ENCODE measurements around the gene RNU5D-1.

Gene RNU5D-1

DNA sequence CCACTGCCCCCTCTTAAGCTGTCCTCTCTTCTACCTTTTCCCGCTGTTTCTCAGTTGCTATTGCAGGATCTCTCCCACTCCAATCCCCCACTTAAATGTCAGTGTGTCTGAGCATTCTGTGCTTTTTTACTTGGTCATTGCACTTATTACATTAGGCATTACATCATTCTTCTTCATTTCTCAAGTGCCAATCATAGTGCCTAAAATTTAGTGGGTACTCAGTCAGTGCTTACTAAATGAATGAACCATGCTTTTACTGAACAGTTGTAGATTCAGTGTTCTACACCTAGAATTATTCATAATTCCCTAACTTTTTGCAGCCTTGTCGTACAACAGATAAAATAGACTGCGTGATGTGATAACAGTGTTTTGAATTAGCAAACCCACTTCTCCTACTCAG is 37.1 kb downstream of the RNU5D-1 start:
- Histone ChIP-seq H3K27me3 (ENCODE audit: control insufficient read depth, insufficient read depth, low read length) (no peaks in the 10 kb centered on the region), H3K36me3 (ENCODE audit: control insufficient read depth, insufficient read depth, low read length) (no peaks in the 10 kb centered on the region), H3K4me3 (ENCODE audit: low read length) (no peak overlapping the region), H3K9me3 (ENCODE audit: control insufficient read depth, low read length) (no peaks in the 10 kb centered on the region), H3K9ac (ENCODE audit: low read length) (no peak overlapping the region), H3K4me1 (ENCODE audit: control insufficient read depth, insufficient read depth, low read length) (no peaks in the 10 kb centered on the region)

DNA sequence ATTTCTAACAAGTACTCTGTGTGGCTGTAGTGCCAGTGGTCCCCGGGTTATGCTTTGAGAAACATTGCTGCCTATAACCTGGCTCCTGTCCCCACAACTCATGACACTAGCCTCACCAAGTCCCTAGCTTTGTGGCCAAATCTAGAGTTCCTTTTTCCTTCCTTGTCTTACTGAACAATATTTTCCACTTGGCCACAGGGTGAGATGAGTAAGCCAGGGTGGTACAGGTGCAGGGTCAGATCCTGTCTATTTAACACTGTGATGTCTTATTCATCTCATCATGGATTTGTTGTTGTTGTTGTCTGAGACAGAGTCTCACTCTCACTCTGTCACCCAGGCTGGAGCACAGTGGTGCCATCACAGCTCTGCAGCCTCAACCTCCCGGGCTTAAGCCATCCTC is 37.8 kb downstream of the RNU5D-1 start:
- Histone ChIP-seq H3K9ac (ENCODE audit: low read length) (no peak overlapping the region), H3K9me3 (ENCODE audit: control insufficient read depth, low read length) (no peaks in the 10 kb centered on the region), H3K4me1 (ENCODE audit: control insufficient read depth, insufficient read depth, low read length) (no peaks in the 10 kb centered on the region), H3K4me3 (ENCODE audit: low read length) (no peak overlapping the region), H3K27me3 (ENCODE audit: control insufficient read depth, insufficient read depth, low read length) (no peaks in the 10 kb centered on the region), H3K36me3 (ENCODE audit: control insufficient read depth, insufficient read depth, low read length) (no peaks in the 10 kb centered on the region)

DNA sequence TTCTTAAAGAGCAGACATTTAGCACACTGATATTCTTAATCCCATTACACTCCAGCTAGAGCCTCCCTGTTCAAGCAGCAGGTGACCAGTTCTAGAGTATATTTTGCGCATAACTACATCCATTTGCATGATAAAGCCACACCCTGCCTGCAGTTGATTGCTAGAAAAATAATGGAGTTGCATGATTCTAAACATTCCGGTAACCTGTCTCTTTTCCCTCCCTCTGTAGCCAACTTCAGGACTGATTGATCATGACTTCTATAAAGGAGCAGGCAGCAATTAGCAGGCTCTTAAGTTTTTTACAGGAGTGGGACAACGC is 41.6 kb downstream of the RNU5D-1 start:
- Histone ChIP-seq H3K27me3 (ENCODE audit: control insufficient read depth, insufficient read depth, low read length) (no peaks in the 10 kb centered on the region), H3K4me3 (ENCODE audit: low read length) (no peak overlapping the region)

DNA sequence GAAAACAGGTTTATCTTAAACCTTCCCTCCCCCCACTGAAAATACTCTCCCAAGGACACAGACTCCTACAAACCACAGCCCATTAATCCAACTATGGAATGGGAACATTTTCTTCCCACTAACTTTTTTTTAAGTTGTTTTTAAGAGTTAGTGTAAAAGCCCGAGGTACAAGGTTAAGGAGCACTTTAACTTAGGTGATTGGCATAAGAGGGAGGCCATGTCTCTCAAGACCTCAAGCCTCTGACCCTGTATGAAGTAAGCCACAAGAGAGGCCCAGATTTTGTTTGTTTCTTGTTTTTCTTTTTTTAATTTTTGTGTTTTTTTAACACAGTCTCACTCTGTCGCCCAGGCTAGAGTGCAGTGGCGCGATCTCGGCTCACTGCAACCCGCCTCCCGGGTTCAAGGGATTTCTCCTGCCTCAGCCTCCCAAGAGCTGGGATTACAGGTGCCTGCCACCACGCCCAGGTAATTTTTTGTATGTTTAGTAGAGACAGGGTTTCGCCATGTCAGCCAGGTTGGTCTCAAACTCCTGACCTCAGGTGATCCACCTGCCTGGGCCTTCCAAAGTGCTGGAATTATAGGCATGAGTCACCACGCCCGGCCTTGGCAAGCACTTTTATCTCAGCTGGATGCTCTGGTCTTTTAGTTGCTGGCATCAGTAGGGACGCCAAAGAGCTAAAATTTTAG is 42.1 kb downstream of the RNU5D-1 start:
- Histone ChIP-seq H3K9ac (ENCODE audit: low read length) (no peak overlapping the region), H3K36me3 (ENCODE audit: control insufficient read depth, insufficient read depth, low read length) (no peaks in the 10 kb centered on the region), H3K9me3 (ENCODE audit: control insufficient read depth, low read length) (no peaks in the 10 kb centered on the region), H3K4me3 (ENCODE audit: low read length) (no peak overlapping the region), H3K4me1 (ENCODE audit: control insufficient read depth, insufficient read depth, low read length) (no peaks in the 10 kb centered on the region), H3K27me3 (ENCODE audit: control insufficient read depth, insufficient read depth, low read length) (no peaks in the 10 kb centered on the region)

More for the DNA sequence above, 41.6 kb downstream of the RNU5D-1 start:
- Histone ChIP-seq H3K36me3 (ENCODE audit: control insufficient read depth, insufficient read depth, low read length) (no peaks in the 10 kb centered on the region), H3K9me3 (ENCODE audit: control insufficient read depth, low read length) (no peaks in the 10 kb centered on the region), H3K4me1 (ENCODE audit: control insufficient read depth, insufficient read depth, low read length) (no peaks in the 10 kb centered on the region), H3K9ac (ENCODE audit: low read length) (no peak overlapping the region)

DNA sequence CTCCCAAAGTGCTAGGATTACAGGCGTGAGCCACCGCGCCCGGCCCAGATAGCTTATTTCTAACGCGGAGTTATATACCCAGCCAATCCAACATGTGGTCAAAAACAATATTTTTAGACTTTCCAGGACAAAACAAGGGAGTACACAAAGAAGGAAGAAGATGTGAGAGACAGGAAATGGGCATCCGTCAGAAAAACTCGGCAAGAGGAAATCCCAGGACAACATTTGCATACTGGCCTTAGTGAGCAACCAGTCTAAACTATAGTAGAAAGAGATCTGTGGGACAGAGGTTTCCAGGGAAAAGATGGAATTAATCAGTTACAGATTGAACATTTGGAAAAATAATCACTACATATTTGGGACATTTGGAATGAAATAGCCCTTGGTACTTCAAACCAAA is 45.1 kb downstream of the RNU5D-1 start:
- no peaks in the 10 kb centered on the region for H3K27me3 ChIP-seq (ENCODE audit: control insufficient read depth, insufficient read depth, low read length)
- H3K4me3 ChIP-seq (ENCODE audit: low read length), result no peak overlapping the region

DNA sequence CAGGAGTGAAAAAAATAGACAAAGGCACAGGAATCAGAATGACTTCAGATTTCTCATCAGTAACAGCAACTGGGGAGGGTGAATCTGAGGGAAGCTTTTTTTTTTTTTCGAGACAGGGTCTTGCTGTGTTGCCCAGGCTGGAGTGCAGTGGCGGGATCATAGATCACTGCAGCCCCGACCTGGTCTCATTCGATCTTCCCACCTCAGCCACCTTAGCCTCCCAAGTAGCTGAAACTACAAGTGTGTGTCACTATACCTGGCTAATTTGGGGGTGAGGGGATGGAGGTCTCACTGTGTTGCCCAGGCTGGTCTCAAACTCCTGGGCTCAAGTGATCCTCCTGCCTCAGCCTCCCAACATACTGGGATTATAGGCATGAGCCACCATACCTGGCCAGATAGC is 45.8 kb downstream of the RNU5D-1 start:
- no peak overlapping the region for H3K4me3 ChIP-seq (ENCODE audit: low read length)
- no peaks in the 10 kb centered on the region for H3K9me3 ChIP-seq (ENCODE audit: control insufficient read depth, low read length)
- H3K9ac ChIP-seq (ENCODE audit: low read length), result no peak overlapping the region
- H3K4me1 ChIP-seq (ENCODE audit: control insufficient read depth, insufficient read depth, low read length), result peaks cover 8% of the 10 kb centered on the region
- H3K27me3 ChIP-seq (ENCODE audit: control insufficient read depth, insufficient read depth, low read length), result no peaks in the 10 kb centered on the region
- H3K36me3 ChIP-seq (ENCODE audit: control insufficient read depth, insufficient read depth, low read length), result no peaks in the 10 kb centered on the region

More for the DNA sequence above, 45.1 kb downstream of the RNU5D-1 start:
- no peaks in the 10 kb centered on the region for H3K36me3 ChIP-seq (ENCODE audit: control insufficient read depth, insufficient read depth, low read length)
- H3K4me1 ChIP-seq (ENCODE audit: control insufficient read depth, insufficient read depth, low read length), result peaks cover 8% of the 10 kb centered on the region
- H3K9ac ChIP-seq (ENCODE audit: low read length), result no peak overlapping the region
- H3K9me3 ChIP-seq (ENCODE audit: control insufficient read depth, low read length), result no peaks in the 10 kb centered on the region

DNA sequence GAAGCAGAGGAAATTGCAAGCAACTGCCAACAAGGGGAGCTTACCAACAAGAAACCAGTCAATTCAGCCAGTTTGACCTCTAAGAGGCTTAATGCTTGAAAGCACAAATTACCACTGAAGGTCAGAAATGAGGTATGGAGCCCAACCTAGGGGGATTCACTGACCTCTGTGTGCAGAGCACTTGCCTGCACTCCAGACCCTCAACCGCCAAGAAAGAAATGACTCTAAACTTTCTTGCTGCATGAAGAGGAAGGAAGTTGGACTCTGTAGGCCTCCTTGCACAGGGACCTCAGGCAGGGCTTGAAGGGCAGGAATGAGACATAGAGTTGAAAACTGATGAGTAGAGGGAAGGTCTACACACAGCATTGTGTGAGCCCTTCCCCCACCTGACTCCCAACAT is 46.4 kb downstream of the RNU5D-1 start:
- Histone ChIP-seq H3K9me3 (ENCODE audit: control insufficient read depth, low read length) (no peaks in the 10 kb centered on the region), H3K36me3 (ENCODE audit: control insufficient read depth, insufficient read depth, low read length) (no peaks in the 10 kb centered on the region), H3K4me3 (ENCODE audit: low read length) (no peak overlapping the region), H3K27me3 (ENCODE audit: control insufficient read depth, insufficient read depth, low read length) (no peaks in the 10 kb centered on the region), H3K9ac (ENCODE audit: low read length) (no peak overlapping the region), H3K4me1 (ENCODE audit: control insufficient read depth, insufficient read depth, low read length) (peaks cover 8% of the 10 kb centered on the region)

DNA sequence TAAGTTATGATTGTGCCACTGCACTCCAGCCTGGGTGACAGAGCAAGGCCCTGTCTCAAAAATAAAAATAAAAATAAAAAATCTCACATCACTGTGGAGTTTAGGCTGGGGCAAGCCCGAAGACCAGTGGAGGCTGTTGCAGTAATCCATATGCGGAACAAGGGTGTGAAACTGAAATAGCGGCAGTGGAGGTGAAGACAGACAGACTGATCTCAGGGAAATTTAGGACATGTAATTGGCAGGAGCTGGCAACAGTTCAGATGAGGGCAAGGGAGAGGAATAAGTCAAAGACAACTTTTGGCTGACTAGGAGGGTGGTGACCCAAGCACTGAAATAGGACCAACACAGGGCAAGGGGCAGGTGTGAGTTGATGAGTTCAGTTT is 48.1 kb downstream of the RNU5D-1 start:
- no peak overlapping the region for H3K4me3 ChIP-seq (ENCODE audit: low read length)

DNA sequence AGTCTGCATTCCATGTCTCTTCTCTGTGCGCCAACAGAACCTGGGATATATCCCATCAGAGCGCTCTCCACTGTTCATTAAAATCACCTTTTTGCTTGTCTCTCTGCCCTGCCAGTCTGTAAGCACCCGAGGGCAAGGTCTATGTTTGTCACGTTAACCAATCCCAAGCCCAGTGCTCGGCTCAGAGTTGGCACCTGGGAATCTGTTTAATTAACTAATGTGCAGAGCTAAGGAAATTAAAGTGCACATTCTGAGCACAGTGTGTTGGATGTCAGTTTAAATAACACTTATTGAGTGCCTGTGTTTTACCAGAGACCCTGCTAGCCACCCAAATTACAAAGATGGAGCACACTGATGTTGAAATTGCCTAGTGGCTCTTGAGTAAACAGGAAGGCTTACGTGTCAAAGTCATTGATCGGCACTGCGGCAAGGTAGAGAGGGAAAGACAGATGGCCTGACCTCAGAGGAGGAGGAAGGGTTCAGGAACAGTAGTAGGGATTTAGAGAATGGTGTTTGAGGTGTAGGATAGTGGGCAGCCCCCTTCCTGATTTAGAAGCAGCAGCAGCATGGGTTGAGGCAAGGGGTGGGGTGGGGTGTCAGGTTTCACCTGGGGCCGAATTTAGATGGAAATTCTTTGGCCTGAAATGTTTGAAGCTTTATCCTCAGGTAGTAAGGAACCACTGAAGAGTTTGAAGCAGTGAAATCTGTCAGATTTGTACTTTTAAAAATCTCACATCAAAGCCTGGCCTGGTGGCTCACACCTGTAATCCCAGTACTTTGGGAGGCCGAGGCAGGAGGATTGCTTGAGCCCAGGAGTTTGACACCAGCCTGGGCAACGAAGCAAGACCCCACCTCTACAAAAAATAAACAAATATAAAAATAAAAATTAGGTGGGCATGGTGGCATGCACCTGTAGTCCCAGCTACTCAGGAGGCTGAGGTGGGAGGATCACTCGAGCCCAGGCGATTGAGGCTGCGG is 48.8 kb downstream of the RNU5D-1 start:
- Histone ChIP-seq H3K9ac (ENCODE audit: low read length) (no peak overlapping the region), H3K9me3 (ENCODE audit: control insufficient read depth, low read length) (no peaks in the 10 kb centered on the region)

More for the DNA sequence above, 48.1 kb downstream of the RNU5D-1 start:
- H3K27me3 ChIP-seq (ENCODE audit: control insufficient read depth, insufficient read depth, low read length), result no peaks in the 10 kb centered on the region
- no peaks in the 10 kb centered on the region for H3K36me3 ChIP-seq (ENCODE audit: control insufficient read depth, insufficient read depth, low read length)
- H3K9me3 ChIP-seq (ENCODE audit: control insufficient read depth, low read length), result no peaks in the 10 kb centered on the region
- H3K4me1 ChIP-seq (ENCODE audit: control insufficient read depth, insufficient read depth, low read length), result peaks cover 8% of the 10 kb centered on the region
- no peak overlapping the region for H3K9ac ChIP-seq (ENCODE audit: low read length)

More for the DNA sequence above, 48.8 kb downstream of the RNU5D-1 start:
- Histone ChIP-seq H3K4me1 (ENCODE audit: control insufficient read depth, insufficient read depth, low read length) (peaks cover 14% of the 10 kb centered on the region), H3K4me3 (ENCODE audit: low read length) (no peak overlapping the region), H3K36me3 (ENCODE audit: control insufficient read depth, insufficient read depth, low read length) (no peaks in the 10 kb centered on the region), H3K27me3 (ENCODE audit: control insufficient read depth, insufficient read depth, low read length) (no peaks in the 10 kb centered on the region)
